ENCODE data around the gene IRAK2. TPM values are rescaled to one million over a fixed set of nuclear protein-coding genes. Genes with fewer than 3 reads are reported as not detected.
"Not testable (repeated sequence)": the region's sequence is repeated elsewhere in the genome, so short reads cannot be mapped to it uniquely, and the experiment has no call there.

IRAK2 gene
- total RNA-seq, 5 donors from 2014 or later (not counting 1 experiment from before 2014, with no cell fraction given): 2.9 to 5.0 (median 3.7) TPM

DNA sequence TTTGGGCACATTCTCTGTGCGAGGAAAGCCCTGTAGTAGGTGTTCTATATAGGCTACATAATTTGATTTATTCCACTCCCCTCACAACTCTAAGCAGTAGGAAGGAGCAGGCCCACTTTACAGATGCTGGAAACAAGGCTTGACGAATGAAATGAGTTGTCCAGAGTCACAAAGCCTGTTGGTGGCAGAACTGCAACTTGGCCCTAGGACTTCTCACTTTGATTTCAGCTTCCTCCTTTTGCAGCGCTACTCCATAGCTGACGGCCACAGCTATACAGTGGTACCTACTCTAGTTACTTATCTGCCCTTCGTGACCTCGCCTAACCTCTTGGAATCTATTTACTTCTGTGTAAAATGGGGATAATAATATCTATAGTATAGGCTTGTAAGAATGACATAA is 2.5 kb upstream of the IRAK2 start:
- 81% methylated on average over 3 of the region's 6 CpGs for WGBS (ENCODE audit: insufficient coverage)
- Histone ChIP-seq H3K27me3 (replicated peaks in 1 of 2; ENCODE audit: control insufficient read depth in 2 of 2, extremely low read depth in 1 of 2, insufficient read depth in 2 of 2, low read length in 1 of 2) (no peaks in the 10 kb centered on the region), H3K27ac (ENCODE audit: low read length) (no peak overlapping the region), H3K4me3 (ENCODE audit: control insufficient read depth in 1 of 2, extremely low read depth in 1 of 2, low read length in 1 of 2) (no peak overlapping the region), H3K9me3 (no peaks in the 10 kb centered on the region), H3K4me1 (ENCODE audit: control insufficient read depth in 1 of 2, extremely low read depth in 1 of 2, insufficient read depth in 2 of 2, low read length in 2 of 2) (peaks cover 7 to 19% of the 10 kb centered on the region in 2 experiments), H3K36me3 (ENCODE audit: control insufficient read depth in 2 of 2, extremely low read depth in 1 of 2, insufficient read depth in 1 of 2, low read length in 1 of 2) (no peaks in the 10 kb centered on the region)
- ATAC-seq (replicated peaks in 1 of 4) (no peak), DNase-seq (no peak)
- Mint-ChIP-seq H3K9me3 (no peaks in the 10 kb centered on the region), H3K4me3 (no peak overlapping the region), H3K27ac (no peak overlapping the region), H3K36me3 (peaks cover 4% of the 10 kb centered on the region), H3K27me3 (no peaks in the 10 kb centered on the region), H3K4me1 (peaks cover 17 to 19% (median 19%) of the 10 kb centered on the region in 3 donors)
- CTCF ChIA-PET: interaction anchor here in 1 of 2 donors (0.9 kb wide), 1 partner anchor 32 kb away, joined by 3 read pairs; no protein-coding TSS in a partner anchor
- POLR2A ChIA-PET: interaction anchor here in 1 of 2 donors (0.5 kb wide), 1 partner anchor 10 kb away, joined by 6 read pairs; no protein-coding TSS in a partner anchor

DNA sequence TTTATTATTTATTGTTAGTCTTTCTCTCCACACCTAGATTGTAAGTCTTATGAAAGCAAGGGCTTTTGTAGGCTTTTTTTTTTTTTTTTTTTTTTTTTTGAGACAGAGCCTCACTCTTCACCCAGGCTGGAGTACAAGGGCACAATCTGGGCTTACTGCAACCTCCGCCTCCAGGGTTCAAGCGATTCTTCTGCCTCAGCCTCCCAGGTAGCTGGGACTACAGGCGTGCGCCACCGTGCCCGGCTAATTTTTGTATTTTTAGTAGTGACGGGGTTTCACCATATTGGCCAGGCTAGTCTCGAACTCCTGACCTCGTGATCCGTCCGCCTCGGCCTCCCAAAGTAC is 546 bp upstream of the IRAK2 start:
- Histone ChIP-seq H3K4me1 (ENCODE audit: control insufficient read depth in 1 of 2, extremely low read depth in 1 of 2, insufficient read depth in 2 of 2, low read length in 2 of 2) (peaks cover 7 to 19% of the 10 kb centered on the region in 2 experiments), H3K4me3 (ENCODE audit: control insufficient read depth in 1 of 2, extremely low read depth in 1 of 2, low read length in 1 of 2) (peak overlapping the region in 1 of 2 donors; percentile 77)
- H3K9me3 ChIP-seq; DNase-seq; POLR2A ChIA-PET; H3K27me3 Mint-ChIP-seq; H3K27ac Mint-ChIP-seq; ATAC-seq (replicated peaks in 1 of 4); H3K27ac ChIP-seq (ENCODE audit: low read length); H3K9me3 Mint-ChIP-seq; H3K36me3 ChIP-seq (ENCODE audit: control insufficient read depth in 2 of 2, extremely low read depth in 1 of 2, insufficient read depth in 1 of 2, low read length in 1 of 2); H3K27me3 ChIP-seq (replicated peaks in 1 of 2; ENCODE audit: control insufficient read depth in 2 of 2, extremely low read depth in 1 of 2, insufficient read depth in 2 of 2, low read length in 1 of 2): not testable (repeated sequence)
- peaks cover 14% of the 10 kb centered on the region for H3K36me3 Mint-ChIP-seq
- CTCF ChIA-PET: interaction anchor here (0.7 to 1.8 kb wide), 6 partner anchors 13 to 233 kb away, joined by 4 to 8 read pairs (median 5); no protein-coding TSS in a partner anchor
- 67% methylated on average over 10 of the region's 12 CpGs for WGBS (ENCODE audit: insufficient coverage)
- peak overlapping the region; percentile 70 to 80 (median 73) for H3K4me3 Mint-ChIP-seq
- H3K4me1 Mint-ChIP-seq: peaks cover 18 to 26% (median 19%) of the 10 kb centered on the region in 3 donors

DNA sequence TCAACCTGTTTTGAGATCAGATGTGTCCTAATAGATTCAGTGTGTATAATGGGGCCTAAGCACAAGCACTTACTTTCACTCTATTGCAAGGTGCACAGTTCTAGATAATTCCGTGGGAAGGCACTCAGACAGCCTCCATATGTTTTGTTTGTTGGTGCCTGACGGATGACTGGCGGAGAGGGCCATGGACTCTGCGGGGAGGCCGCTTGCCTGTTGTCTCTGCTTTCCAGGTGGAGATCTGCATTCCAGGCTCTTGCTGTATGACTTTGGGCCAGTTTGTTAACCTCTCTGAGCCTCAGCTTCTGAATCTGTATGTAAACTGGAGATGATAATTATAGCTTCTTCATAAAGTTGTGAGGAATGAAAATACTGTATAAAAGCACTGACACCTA is 1.5 kb downstream of the IRAK2 start:
- no peak overlapping the region for H3K4me3 ChIP-seq (ENCODE audit: control insufficient read depth in 1 of 2, extremely low read depth in 1 of 2, low read length in 1 of 2)
- H3K27ac Mint-ChIP-seq: peak overlapping the region; percentile 37 to 80
- peaks cover 0 to 9% (median 6%) of the 10 kb centered on the region in 3 donors for H3K9me3 Mint-ChIP-seq
- WGBS (ENCODE audit: insufficient coverage): 96% methylated on average over 5 of the region's 5 CpGs
- no peaks in the 10 kb centered on the region for H3K36me3 ChIP-seq (ENCODE audit: control insufficient read depth in 2 of 2, extremely low read depth in 1 of 2, insufficient read depth in 1 of 2, low read length in 1 of 2)
- H3K27ac ChIP-seq (ENCODE audit: low read length): no peak overlapping the region
- H3K27me3 Mint-ChIP-seq: no peaks in the 10 kb centered on the region
- H3K4me1 Mint-ChIP-seq: peaks cover 20 to 29% (median 27%) of the 10 kb centered on the region in 3 donors
- CTCF ChIA-PET: interaction anchor here (0.6 to 2.0 kb wide), 6 partner anchors 9 to 98 kb away, joined by 3 to 8 read pairs (median 4); no protein-coding TSS in a partner anchor
- H3K36me3 Mint-ChIP-seq: peaks cover 21% of the 10 kb centered on the region
- peaks cover 7 to 19% of the 10 kb centered on the region in 2 experiments for H3K4me1 ChIP-seq (ENCODE audit: control insufficient read depth in 1 of 2, extremely low read depth in 1 of 2, insufficient read depth in 2 of 2, low read length in 2 of 2)
- no peaks in the 10 kb centered on the region for H3K27me3 ChIP-seq (replicated peaks in 1 of 2; ENCODE audit: control insufficient read depth in 2 of 2, extremely low read depth in 1 of 2, insufficient read depth in 2 of 2, low read length in 1 of 2)
- ATAC-seq (replicated peaks in 1 of 4) (no peak), DNase-seq (no peak)
- POLR2A ChIA-PET: interaction anchor here (0.6 kb wide), 2 partner anchors 71 to 90 kb away, joined by 4 to 8 read pairs; no protein-coding TSS in a partner anchor
- H3K4me3 Mint-ChIP-seq: peak overlapping the region; percentile 70 to 73 (median 70)
- H3K9me3 ChIP-seq: no peaks in the 10 kb centered on the region

- H3K36me3 Mint-ChIP-seq: peaks cover 21% of the 10 kb centered on the region
- no peak overlapping the region for H3K27ac Mint-ChIP-seq
- peaks cover 24 to 31% (median 25%) of the 10 kb centered on the region in 3 donors for H3K4me1 Mint-ChIP-seq
- no peaks in the 10 kb centered on the region for H3K36me3 ChIP-seq (ENCODE audit: control insufficient read depth in 2 of 2, extremely low read depth in 1 of 2, insufficient read depth in 1 of 2, low read length in 1 of 2)
- H3K27me3 ChIP-seq (replicated peaks in 1 of 2; ENCODE audit: control insufficient read depth in 2 of 2, extremely low read depth in 1 of 2, insufficient read depth in 2 of 2, low read length in 1 of 2): no peaks in the 10 kb centered on the region
- H3K4me3 Mint-ChIP-seq: no peak overlapping the region
- DNase-seq: no peak
- WGBS (ENCODE audit: insufficient coverage): 80% methylated on average over 5 of the region's 8 CpGs
- H3K27me3 Mint-ChIP-seq: no peaks in the 10 kb centered on the region
- ChIA-PET POLR2A (interaction anchor here (0.5 to 0.6 kb wide), 2 partner anchors 17 to 54 kb away, joined by 3 to 4 read pairs; no protein-coding TSS in a partner anchor), CTCF (no interaction called here)
- H3K4me1 ChIP-seq (ENCODE audit: control insufficient read depth in 1 of 2, extremely low read depth in 1 of 2, insufficient read depth in 2 of 2, low read length in 2 of 2): peaks cover 5 to 24% of the 10 kb centered on the region in 2 experiments
- H3K9me3 Mint-ChIP-seq: peaks cover 0 to 9% (median 6%) of the 10 kb centered on the region in 3 donors
- H3K9me3 ChIP-seq: no peaks in the 10 kb centered on the region
- H3K4me3 ChIP-seq (ENCODE audit: control insufficient read depth in 1 of 2, extremely low read depth in 1 of 2, low read length in 1 of 2): no peak overlapping the region
- H3K27ac ChIP-seq (ENCODE audit: low read length): no peak overlapping the region
- no peak for ATAC-seq (replicated peaks in 1 of 4)
Measured at GRCh38 chr3:10169000-10169496, 4.3 kb downstream of the IRAK2 start.

- Mint-ChIP-seq H3K36me3 (peaks cover 21% of the 10 kb centered on the region), H3K4me3 (no peak overlapping the region), H3K27me3 (no peaks in the 10 kb centered on the region), H3K9me3 (peaks cover 0 to 9% (median 6%) of the 10 kb centered on the region in 3 donors), H3K4me1 (peaks cover 18 to 28% (median 24%) of the 10 kb centered on the region in 3 donors), H3K27ac (no peak overlapping the region)
- H3K4me1 ChIP-seq (ENCODE audit: control insufficient read depth in 1 of 2, extremely low read depth in 1 of 2, insufficient read depth in 2 of 2, low read length in 2 of 2): peaks cover 3 to 8% of the 10 kb centered on the region in 2 experiments
- ATAC-seq (replicated peaks in 1 of 4) (no peak), DNase-seq (no peak)
- CTCF ChIA-PET: interaction anchor here in 1 of 2 donors (0.6 to 0.7 kb wide), 2 partner anchors 22 to 79 kb away, joined by 3 read pairs; no protein-coding TSS in a partner anchor
- no peak overlapping the region for H3K27ac ChIP-seq (ENCODE audit: low read length)
- H3K36me3 ChIP-seq (ENCODE audit: control insufficient read depth in 2 of 2, extremely low read depth in 1 of 2, insufficient read depth in 1 of 2, low read length in 1 of 2): no peaks in the 10 kb centered on the region
- no peaks in the 10 kb centered on the region for H3K9me3 ChIP-seq
- WGBS (ENCODE audit: insufficient coverage): 86% methylated on average over 9 of the region's 13 CpGs
- POLR2A ChIA-PET: interaction anchor here in 1 of 2 donors (0.6 kb wide), 1 partner anchor 77 kb away, joined by 8 read pairs; the partner anchor contains the start of gene TATDN2
- no peak overlapping the region for H3K4me3 ChIP-seq (ENCODE audit: control insufficient read depth in 1 of 2, extremely low read depth in 1 of 2, low read length in 1 of 2)
- no peaks in the 10 kb centered on the region for H3K27me3 ChIP-seq (replicated peaks in 1 of 2; ENCODE audit: control insufficient read depth in 2 of 2, extremely low read depth in 1 of 2, insufficient read depth in 2 of 2, low read length in 1 of 2)
Measured at GRCh38 chr3:10170915-10171478, 6.3 kb downstream of the IRAK2 start.

- ChIA-PET CTCF (interaction anchor here in 1 of 2 donors (0.7 kb wide), 1 partner anchor 88 kb away, joined by 4 read pairs; no protein-coding TSS in a partner anchor), POLR2A (interaction anchor here (0.5 to 0.6 kb wide), 2 partner anchors 21 to 73 kb away, joined by 3 to 8 read pairs; no protein-coding TSS in a partner anchor)
- Mint-ChIP-seq H3K27me3 (no peaks in the 10 kb centered on the region), H3K27ac (peak overlapping the region in 1 of 2 donors; percentile 16), H3K4me3 (no peak overlapping the region), H3K36me3 (peaks cover 16% of the 10 kb centered on the region), H3K9me3 (peaks cover 0 to 9% (median 6%) of the 10 kb centered on the region in 3 donors), H3K4me1 (peaks cover 9 to 17% (median 14%) of the 10 kb centered on the region in 3 donors)
- H3K27me3 ChIP-seq (replicated peaks in 1 of 2; ENCODE audit: control insufficient read depth in 2 of 2, extremely low read depth in 1 of 2, insufficient read depth in 2 of 2, low read length in 1 of 2): no peaks in the 10 kb centered on the region
- no peak overlapping the region for H3K4me3 ChIP-seq (ENCODE audit: control insufficient read depth in 1 of 2, extremely low read depth in 1 of 2, low read length in 1 of 2)
- peaks cover 0 to 6% of the 10 kb centered on the region in 2 experiments for H3K4me1 ChIP-seq (ENCODE audit: control insufficient read depth in 1 of 2, extremely low read depth in 1 of 2, insufficient read depth in 2 of 2, low read length in 2 of 2)
- no peaks in the 10 kb centered on the region for H3K36me3 ChIP-seq (ENCODE audit: control insufficient read depth in 2 of 2, extremely low read depth in 1 of 2, insufficient read depth in 1 of 2, low read length in 1 of 2)
- DNase-seq (no peak), ATAC-seq (replicated peaks in 1 of 4) (no peak)
- H3K27ac ChIP-seq (ENCODE audit: low read length): no peak overlapping the region
- H3K9me3 ChIP-seq: no peaks in the 10 kb centered on the region
- 84% methylated on average over 3 of the region's 10 CpGs for WGBS (ENCODE audit: insufficient coverage)
Measured at GRCh38 chr3:10173095-10173925, 8.6 kb downstream of the IRAK2 start.
